ENCODE measurements around the gene PCDHGA5. TPM values are rescaled to one million over a fixed set of nuclear protein-coding genes. Genes with fewer than 3 reads are reported as not detected.
"Not testable (repeated sequence)": the region's sequence is repeated elsewhere in the genome, so short reads cannot be mapped to it uniquely, and the experiment has no call there.

PCDHGA5 gene
- total and polyA plus RNA-seq, 2 donors, result 2.6 to 7.0 TPM

DNA sequence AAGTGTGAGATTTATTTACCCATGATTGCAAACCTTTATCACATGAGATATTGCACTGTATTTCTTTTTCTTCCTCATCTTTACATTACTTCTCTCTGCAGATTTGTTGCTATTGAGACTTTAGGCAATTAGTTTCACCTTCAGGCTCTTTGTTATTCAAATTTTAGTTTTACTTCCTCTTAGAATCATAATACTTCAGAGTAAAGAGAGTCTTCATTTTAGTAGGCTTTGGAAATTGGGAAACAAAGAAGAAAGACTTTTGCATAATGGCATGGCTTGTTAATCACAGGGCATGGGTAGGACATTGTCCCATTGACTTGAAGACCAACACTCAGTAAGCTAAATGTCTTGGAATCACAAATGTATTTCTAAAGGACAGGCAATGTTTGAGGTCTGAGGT, 1.2 kb upstream of the PCDHGA5 start:
- Histone ChIP-seq H3K27ac (ENCODE audit: low read depth) (no peak overlapping the region), H3K4me1 (ENCODE audit: insufficient read depth) (no peaks in the 10 kb centered on the region), H3K36me3 (ENCODE audit: insufficient read depth) (no peaks in the 10 kb centered on the region), H3K4me3 (ENCODE audit: low read depth, low read length) (no peak overlapping the region)
- DNase-seq (ENCODE audit: extremely low spot score), result no peak

- Histone ChIP-seq H3K27ac (ENCODE audit: low read depth) (no peak overlapping the region), H3K4me3 (ENCODE audit: low read depth, low read length) (no peak overlapping the region), H3K4me1 (ENCODE audit: insufficient read depth) (no peaks in the 10 kb centered on the region), H3K36me3 (ENCODE audit: insufficient read depth) (no peaks in the 10 kb centered on the region)
- 35% methylated on average over 46 of the region's 46 CpGs for WGBS
- no peak for DNase-seq (ENCODE audit: extremely low spot score)
Measured at GRCh38 chr5:141366016-141366896, 2.3 kb downstream of the PCDHGA5 start.

GRCh38 chr5:141369994-141370848, 6.3 kb downstream of the PCDHGA5 start, which contains the start of gene PCDHGB3:
PCDHGB3 (plus strand) TSS chr5:141370242; CDS start chr5:141370395, 153 bp downstream.
- 17% methylated on average over 32 of the region's 32 CpGs for WGBS
- Histone ChIP-seq H3K27ac (ENCODE audit: low read depth) (no peak within 1 kb of the TSS), H3K4me1 (ENCODE audit: insufficient read depth) (no peaks in the 10 kb centered on the region), H3K4me3 (ENCODE audit: low read depth, low read length) (no peak within 1 kb of the TSS), H3K36me3 (ENCODE audit: insufficient read depth) (no peaks in the 10 kb centered on the region)
- no peak for DNase-seq (ENCODE audit: extremely low spot score)

DNA sequence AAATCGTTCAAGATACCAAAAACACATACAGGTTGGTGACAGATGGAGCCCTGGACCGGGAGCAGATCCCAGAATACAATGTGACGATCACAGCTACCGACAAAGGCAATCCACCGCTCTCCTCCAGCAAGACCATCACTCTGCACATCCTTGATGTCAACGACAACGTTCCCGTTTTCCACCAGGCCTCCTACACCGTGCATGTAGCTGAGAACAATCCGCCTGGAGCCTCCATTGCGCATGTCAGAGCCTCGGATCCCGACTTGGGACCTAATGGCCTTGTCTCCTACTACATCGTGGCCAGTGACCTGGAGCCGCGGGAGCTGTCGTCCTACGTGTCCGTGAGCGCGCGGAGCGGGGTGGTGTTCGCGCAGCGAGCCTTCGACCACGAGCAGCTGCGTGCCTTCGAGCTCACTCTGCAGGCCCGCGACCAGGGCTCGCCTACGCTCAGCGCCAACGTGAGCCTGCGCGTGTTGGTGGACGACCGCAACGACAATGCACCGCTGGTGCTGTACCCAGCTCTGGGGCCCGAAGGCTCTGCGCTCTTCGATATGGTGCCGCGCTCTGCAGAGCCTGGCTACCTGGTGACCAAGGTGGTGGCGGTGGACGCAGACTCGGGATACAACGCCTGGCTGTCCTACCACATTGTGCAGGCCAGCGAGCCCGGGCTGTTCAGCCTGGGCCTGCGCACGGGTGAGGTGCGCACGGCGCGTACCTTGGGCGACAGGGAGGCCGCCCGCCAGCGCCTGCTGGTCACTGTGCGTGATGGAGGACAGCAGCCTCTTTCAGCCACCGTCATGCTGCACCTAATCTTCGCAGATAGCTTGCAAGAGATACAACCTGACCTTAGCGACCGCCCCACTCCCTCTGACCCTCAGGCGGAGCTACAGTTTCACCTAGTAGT, 7.9 kb downstream of the PCDHGA5 start:
- H3K36me3 ChIP-seq (ENCODE audit: insufficient read depth), result no peaks in the 10 kb centered on the region
- DNase-seq (ENCODE audit: extremely low spot score), result no peak
- WGBS, result 32% methylated on average over 69 of the region's 69 CpGs
- no peak overlapping the region for H3K27ac ChIP-seq (ENCODE audit: low read depth)
- no peaks in the 10 kb centered on the region for H3K4me1 ChIP-seq (ENCODE audit: insufficient read depth)
- H3K4me3 ChIP-seq (ENCODE audit: low read depth, low read length), result no peak overlapping the region

GRCh38 chr5:141373673-141374317, 9.8 kb downstream of the PCDHGA5 start, which contains the start of gene PCDHGA6:
PCDHGA6 (plus strand) TSS chr5:141373891; CDS start chr5:141374084, 193 bp downstream.
- 11% methylated on average over 27 of the region's 27 CpGs for WGBS
- Histone ChIP-seq H3K27ac (ENCODE audit: low read depth) (no peak within 1 kb of the TSS), H3K36me3 (ENCODE audit: insufficient read depth) (peaks cover 1% of the 10 kb centered on the region), H3K4me1 (ENCODE audit: insufficient read depth) (no peaks in the 10 kb centered on the region), H3K4me3 (ENCODE audit: low read depth, low read length) (no peak within 1 kb of the TSS)
- no peak for DNase-seq (ENCODE audit: extremely low spot score)

- Histone ChIP-seq H3K4me1 (ENCODE audit: insufficient read depth) (no peaks in the 10 kb centered on the region), H3K36me3 (ENCODE audit: insufficient read depth) (peaks cover 1% of the 10 kb centered on the region), H3K27ac (ENCODE audit: low read depth) (no peak overlapping the region), H3K4me3 (ENCODE audit: low read depth, low read length) (no peak overlapping the region)
- WGBS, result 59% methylated on average over 14 of the region's 14 CpGs
- no peak for DNase-seq (ENCODE audit: extremely low spot score)
Measured at GRCh38 chr5:141374627-141375026, 10.7 kb downstream of the PCDHGA5 start.

DNA sequence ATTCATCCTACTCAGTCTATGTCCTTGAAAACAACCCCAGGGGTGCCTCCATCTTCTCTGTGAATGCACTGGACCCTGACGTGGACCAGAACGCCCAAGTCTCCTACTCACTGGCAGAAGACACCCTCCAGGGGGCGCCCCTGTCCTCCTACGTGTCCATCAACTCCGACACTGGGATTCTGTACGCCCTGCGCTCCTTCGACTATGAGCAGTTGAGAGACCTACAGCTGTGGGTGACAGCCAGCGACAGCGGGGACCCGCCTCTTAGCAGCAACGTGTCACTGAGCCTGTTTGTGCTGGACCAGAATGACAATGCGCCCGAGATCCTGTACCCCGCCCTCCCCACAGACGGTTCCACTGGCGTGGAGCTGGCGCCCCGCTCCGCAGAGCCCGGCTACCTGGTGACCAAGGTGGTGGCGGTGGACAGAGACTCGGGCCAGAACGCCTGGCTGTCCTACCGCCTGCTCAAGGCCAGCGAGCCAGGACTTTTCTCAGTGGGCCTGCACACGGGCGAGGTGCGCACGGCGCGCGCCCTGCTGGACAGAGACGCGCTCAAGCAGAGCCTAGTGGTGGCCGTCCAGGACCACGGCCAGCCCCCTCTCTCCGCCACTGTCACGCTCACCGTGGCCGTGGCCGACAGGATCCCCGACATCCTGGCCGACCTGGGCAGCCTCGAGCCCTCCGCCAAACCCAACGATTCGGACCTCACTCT, 11.6 kb downstream of the PCDHGA5 start:
- H3K36me3 ChIP-seq (ENCODE audit: insufficient read depth); H3K4me3 ChIP-seq (ENCODE audit: low read depth, low read length); H3K27ac ChIP-seq (ENCODE audit: low read depth); DNase-seq (ENCODE audit: extremely low spot score); H3K4me1 ChIP-seq (ENCODE audit: insufficient read depth): not testable (repeated sequence)
- 49% methylated on average over 43 of the region's 48 CpGs for WGBS

GRCh38 chr5:141382469-141383294, 18.7 kb downstream of the PCDHGA5 start, which contains the start of gene PCDHGA7:
PCDHGA7 (plus strand) TSS chr5:141382742; CDS start chr5:141382900, 158 bp downstream.
- WGBS, result 13% methylated on average over 37 of the region's 37 CpGs
- Histone ChIP-seq H3K4me3 (ENCODE audit: low read depth, low read length) (no peak within 1 kb of the TSS), H3K27ac (ENCODE audit: low read depth) (no peak within 1 kb of the TSS), H3K36me3 (ENCODE audit: insufficient read depth) (peaks cover 1% of the 10 kb centered on the region), H3K4me1 (ENCODE audit: insufficient read depth) (no peaks in the 10 kb centered on the region)
- DNase-seq (ENCODE audit: extremely low spot score), result no peak

DNA sequence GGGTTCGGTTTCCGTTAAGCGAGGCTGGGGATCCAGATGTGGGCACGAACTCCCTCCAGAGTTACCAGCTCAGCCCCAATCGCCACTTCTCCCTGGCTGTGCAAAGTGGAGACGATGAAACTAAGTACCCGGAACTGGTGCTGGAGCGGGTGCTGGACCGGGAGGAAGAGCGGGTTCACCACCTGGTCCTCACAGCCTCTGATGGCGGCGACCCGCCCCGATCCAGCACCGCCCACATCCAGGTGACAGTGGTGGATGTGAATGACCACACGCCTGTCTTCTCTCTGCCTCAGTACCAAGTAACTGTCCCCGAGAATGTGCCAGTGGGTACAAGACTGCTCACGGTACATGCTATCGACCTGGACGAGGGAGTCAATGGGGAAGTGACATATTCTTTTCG, 19.4 kb downstream of the PCDHGA5 start:
- H3K4me3 ChIP-seq (ENCODE audit: low read depth, low read length), result no peak overlapping the region
- 39% methylated on average over 21 of the region's 21 CpGs for WGBS
- no peaks in the 10 kb centered on the region for H3K36me3 ChIP-seq (ENCODE audit: insufficient read depth)
- H3K4me1 ChIP-seq (ENCODE audit: insufficient read depth), result no peaks in the 10 kb centered on the region
- no peak overlapping the region for H3K27ac ChIP-seq (ENCODE audit: low read depth)
- no peak for DNase-seq (ENCODE audit: extremely low spot score)

DNA sequence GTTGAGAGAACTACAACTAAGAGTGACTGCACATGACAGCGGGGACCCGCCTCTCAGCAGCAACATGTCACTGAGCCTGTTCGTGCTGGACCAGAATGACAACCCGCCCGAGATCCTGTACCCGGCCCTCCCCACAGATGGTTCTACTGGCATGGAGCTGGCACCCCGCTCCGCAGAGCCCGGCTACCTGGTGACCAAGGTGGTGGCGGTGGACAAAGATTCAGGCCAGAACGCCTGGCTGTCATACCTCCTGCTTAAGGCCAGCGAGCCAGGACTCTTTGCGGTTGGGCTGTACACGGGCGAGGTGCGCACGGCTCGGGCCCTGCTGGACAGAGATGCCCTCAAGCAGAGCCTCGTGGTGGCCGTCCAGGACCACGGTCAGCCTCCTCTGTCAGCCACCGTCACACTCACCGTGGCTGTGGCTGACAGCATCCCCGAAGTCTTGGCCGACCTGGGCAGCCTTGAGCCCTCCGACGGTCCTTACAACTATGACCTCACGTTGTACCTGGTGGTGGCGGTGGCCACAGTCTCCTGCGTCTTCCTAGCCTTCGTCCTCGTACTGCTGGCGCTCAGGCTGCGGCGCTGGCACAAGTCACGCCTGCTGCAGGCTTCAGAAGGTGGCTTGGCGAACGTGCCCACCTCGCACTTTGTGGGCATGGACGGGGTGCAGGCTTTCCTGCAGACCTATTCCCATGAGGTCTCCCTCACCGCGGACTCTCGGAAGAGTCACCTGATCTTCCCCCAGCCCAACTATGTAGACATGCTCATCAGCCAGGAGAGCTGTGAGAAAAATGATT, 20.7 kb downstream of the PCDHGA5 start:
- Histone ChIP-seq H3K4me1 (ENCODE audit: insufficient read depth) (no peaks in the 10 kb centered on the region), H3K36me3 (ENCODE audit: insufficient read depth) (no peaks in the 10 kb centered on the region), H3K27ac (ENCODE audit: low read depth) (no peak overlapping the region), H3K4me3 (ENCODE audit: low read depth, low read length) (no peak overlapping the region)
- no peak for DNase-seq (ENCODE audit: extremely low spot score)
- WGBS, result 50% methylated on average over 43 of the region's 43 CpGs
